GM12864 (cell line): ENCODE data around the gene SYTL5.

Source experiments
- DNase-seq: peaks from one replicate; pipeline ENCODE4 v3.0.0-alpha.2; 2011; ENCODE audit warnings: low read depth
- H3K4me3 ChIP-seq: 2 replicates; pipeline ENCODE4 v1.5.1; 2011; ENCODE audit warnings: mild to moderate bottlenecking, low read depth, low read length, control low read depth
- CTCF ChIP-seq: IDR thresholded peaks from 2 replicates; pipeline ENCODE4 v1.5.1; 2011; ENCODE audit warnings: low read depth, mild to moderate bottlenecking, moderate library complexity, low read length, control low read depth, inconsistent platforms; ENCODE audit errors: missing control alignments

SYTL5 gene

DNA sequence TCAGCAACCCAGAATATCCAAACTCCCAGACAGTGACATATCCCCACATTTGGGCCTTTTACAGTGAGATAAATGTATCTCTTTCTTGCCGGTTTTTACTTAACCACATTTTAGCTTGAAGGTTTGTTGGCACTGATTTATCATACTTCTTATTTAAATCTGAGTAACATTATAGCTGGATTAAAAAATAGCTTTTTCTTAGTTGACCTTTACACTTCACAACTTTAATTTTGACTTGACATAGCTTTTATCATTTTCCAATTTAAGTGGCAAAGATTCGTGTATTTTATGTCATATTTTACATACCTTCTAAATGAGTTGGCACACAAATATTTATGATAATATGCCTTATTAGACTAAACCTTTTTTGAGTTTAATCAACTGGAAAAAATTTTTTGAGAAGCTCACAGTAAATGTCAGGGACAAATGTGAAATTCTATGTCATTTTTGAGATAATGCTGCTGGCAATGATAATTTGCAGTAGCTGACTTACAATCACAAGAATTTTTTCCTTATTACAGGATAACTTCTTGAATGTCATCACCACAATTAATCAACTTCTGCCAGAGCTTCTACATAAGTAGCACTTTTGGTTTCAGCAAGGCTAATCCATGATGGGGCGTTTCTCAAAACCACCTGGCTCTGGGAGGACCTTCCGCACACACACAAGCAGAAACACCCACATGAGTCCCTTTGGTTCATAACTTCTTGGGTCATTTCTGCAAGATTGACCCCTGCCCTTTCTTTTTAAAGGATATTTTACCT, 80.3 kb downstream of the SYTL5 start:
- H3K4me3 ChIP-seq, result no peak overlapping the region
- no peak for DNase-seq

DNA sequence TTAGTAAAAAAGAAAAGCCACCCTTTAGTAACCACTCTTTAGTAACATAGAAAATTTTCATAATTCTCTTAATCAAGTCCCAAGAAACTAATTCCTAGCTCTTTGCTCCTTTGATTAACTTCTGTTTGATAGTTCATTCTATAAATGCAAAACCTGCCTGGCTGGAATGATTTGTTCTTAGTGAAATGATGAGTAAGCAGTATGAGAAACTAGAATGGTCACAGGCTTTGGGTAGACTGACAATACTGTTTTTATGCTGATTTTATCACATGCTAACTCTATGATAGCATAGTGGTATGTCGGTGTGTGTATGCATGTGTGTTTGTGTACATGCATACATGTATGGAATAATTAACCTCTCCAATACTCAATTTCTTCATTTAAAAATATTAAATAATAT, 81.2 kb downstream of the SYTL5 start:
- no peak for TF ChIP-seq CTCF
- DNase-seq, result no peak

More for the DNA sequence above, 80.3 kb downstream of the SYTL5 start:
- TF ChIP-seq CTCF, result no peak

GRCh38 chrX:38089173-38089982, 83.0 kb downstream of the SYTL5 start:
- no peak for DNase-seq
- H3K4me3 ChIP-seq, result no peak overlapping the region
- TF ChIP-seq CTCF, result no peak

More for the DNA sequence above, 81.2 kb downstream of the SYTL5 start:
- H3K4me3 ChIP-seq, result no peak overlapping the region

DNA sequence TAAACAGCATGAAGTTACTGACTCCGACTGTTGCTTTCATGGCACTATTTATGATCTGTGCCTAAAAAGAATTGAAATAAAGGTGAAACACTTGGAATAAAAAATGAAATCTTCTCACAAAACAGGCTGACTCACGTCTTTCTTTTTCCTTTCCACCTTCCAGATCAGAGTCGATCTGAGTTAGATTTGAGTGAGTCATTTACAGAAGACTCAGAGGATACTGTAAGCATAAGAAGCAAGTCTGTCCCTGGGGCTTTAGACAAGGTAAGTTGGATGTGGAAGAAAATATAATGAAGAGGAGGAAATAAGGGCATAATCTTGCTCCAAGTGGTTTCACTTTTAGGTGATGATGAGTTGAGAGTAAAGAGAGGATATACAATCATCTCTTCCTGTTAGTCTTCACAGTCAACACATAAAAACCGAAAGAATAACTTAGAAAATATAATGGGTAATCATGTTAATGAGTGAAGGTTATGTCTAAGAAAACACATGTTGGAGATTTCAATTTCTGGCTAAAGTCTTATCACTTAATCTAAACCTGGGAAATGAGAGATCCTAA, 89.7 kb downstream of the SYTL5 start:
- no peak for DNase-seq
- no peak for TF ChIP-seq CTCF
- no peak overlapping the region for H3K4me3 ChIP-seq

DNA sequence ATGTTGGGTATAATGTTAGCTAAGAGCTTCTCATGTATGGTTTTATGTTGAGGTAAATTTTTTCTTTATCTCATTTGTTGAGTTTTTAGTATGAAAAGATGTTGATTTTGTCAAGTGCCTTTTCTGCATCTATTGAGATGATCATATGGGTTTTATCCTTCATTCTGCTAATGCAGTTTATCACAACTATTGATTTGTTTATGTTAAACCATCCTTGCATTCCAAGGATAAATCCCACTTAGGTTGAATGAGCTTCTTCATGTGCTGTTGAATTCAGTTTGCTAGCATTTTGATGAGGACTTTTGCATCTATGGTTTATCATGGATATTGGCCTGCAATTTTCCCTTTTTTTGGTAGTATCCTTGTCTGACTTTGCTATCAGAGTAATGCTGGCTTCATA, 93.3 kb downstream of the SYTL5 start:
- no peak for DNase-seq
- H3K4me3 ChIP-seq, result no peak overlapping the region
- TF ChIP-seq CTCF, result no peak

DNA sequence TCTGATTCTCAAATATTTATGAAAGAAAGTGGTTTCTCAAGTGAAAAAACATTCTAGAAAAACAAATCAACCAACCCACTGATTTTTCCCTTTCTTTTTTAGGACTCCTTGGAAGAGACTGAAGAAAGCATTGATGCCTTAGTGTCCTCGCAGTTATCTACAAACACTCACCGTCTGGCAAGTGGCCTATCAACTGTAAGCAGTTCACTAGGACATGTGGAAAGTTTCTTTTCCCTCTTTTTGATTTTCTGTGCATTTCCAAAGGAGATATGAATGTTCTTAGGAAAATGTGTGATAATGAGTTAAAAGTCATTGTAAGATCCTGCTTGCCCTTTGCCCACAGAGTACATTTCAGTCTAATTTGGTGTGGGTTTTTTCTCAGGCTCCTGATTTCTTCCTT, 95.9 kb downstream of the SYTL5 start:
- no peak overlapping the region for H3K4me3 ChIP-seq
- DNase-seq, result no peak
- TF ChIP-seq CTCF, result no peak
